H1 (cell line): Measurements from ENCODE around the gene TOP3A. TPM values are rescaled to one million over a fixed set of nuclear protein-coding genes. Genes with fewer than 3 reads are reported as not detected.

Experiments used
- CEBPB ChIP-seq: IDR thresholded peaks from 2 replicates; pipeline ENCODE4 v1.6.1; 2012; ENCODE audit warnings: low read depth, low read length
- KDM4A ChIP-seq: IDR thresholded peaks from one replicate; pipeline ENCODE4 v1.7.1; 2012; ENCODE audit warnings: low read depth, mild to moderate bottlenecking, moderate library complexity, low read length, inconsistent platforms; ENCODE audit not compliant: severe bottlenecking
- KDM5A ChIP-seq: fragments of 200-600 bp; IDR thresholded peaks from 2 replicates; pipeline ENCODE4 v1.7.1; 2012; ENCODE audit warnings: mild to moderate bottlenecking, low read length, inconsistent platforms, mixed read lengths
- MAFK ChIP-seq: IDR thresholded peaks from 2 replicates; pipeline ENCODE4 v1.6.1; 2012; ENCODE audit warnings: low read depth, mild to moderate bottlenecking, improper control_type of control experiment, low read length
- POU5F1 ChIP-seq: IDR thresholded peaks from 2 replicates; pipeline ENCODE4 v1.6.1; 2011; ENCODE audit warnings: low read depth, mild to moderate bottlenecking, low read length, moderate library complexity
- SIX5 ChIP-seq: IDR thresholded peaks from 2 replicates; pipeline ENCODE4 v1.6.1; 2011; ENCODE audit warnings: mild to moderate bottlenecking, low read depth, low read length
- polyA plus RNA-seq, 7 experiments: library from polyadenylated mRNA; depleted of rRNA in 3 of 7; stranded (reverse) in 5 of 7; unstranded in 2 of 7; fragments of >200 nt in 5 of 7; fragments of 200-250 nt in 2 of 7; gene quantifications; 1 replicate in 5 of 7; 2 replicates in 1 of 7; 4 replicates in 1 of 7; pipeline versions ENCODE4 v1.2.1 to v1.2.3, GENCODE V29; 2011 to 2013; ENCODE audit warnings: missing spikeins in 2 of 7, mixed read lengths in 2 of 7
- total RNA-seq: library from RNA; stranded (reverse); fragmentation: NEBNext Ultra II Directional; extraction: Animal tissue kit (Norgen Biotek cat#: 25700); gene quantifications from 2 replicates; pipeline ENCODE4 v1.2.1, GENCODE V29; 2021

Gene TOP3A
- total and polyA plus RNA-seq, 2 of the 8 experiments (the other 6 are each of a cell fraction or from before 2014, with no cell fraction given) = 23.4 to 54.3 TPM

DNA sequence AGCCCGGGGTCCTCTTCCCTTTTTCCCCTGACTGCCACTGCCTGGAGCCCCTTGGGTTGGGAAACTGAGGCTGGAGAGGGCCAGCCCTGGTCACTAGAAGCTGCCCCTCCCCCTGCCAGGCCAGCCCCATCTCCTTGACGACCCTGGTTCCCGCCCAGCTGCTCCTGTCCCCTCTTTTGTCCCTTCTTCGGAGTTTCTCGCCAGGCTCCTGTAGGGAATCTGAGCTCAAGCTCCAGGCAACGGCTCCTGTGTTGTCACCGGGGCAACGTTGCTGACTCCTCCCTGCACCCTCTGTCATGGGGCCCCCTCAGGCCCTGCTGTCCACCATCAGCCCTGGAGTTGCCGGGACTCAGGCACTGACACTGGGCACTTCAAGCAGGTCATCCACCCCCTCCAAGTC is 83.6 kb downstream of the TOP3A start (continued):
- no peak for TF ChIP-seq KDM4A
- no peak for TF ChIP-seq KDM5A
- no peak for TF ChIP-seq CEBPB
- no peak for TF ChIP-seq POU5F1
- no peak for TF ChIP-seq MAFK
- no peak for TF ChIP-seq SIX5
